HG03196 (cell line): ENCODE measurements around the gene HTR3B.
"Not testable (repeated sequence)": the region's sequence is repeated elsewhere in the genome, so short reads cannot be mapped to it uniquely, and the experiment has no call there.

Experiments used
- ATAC-seq: cut with Tn5 transposase; IDR thresholded peaks from one replicate; pipeline ENCODE4 v1.9.1; 2021; ENCODE audit not compliant: unreplicated experiment

The HTR3B gene, protein sequence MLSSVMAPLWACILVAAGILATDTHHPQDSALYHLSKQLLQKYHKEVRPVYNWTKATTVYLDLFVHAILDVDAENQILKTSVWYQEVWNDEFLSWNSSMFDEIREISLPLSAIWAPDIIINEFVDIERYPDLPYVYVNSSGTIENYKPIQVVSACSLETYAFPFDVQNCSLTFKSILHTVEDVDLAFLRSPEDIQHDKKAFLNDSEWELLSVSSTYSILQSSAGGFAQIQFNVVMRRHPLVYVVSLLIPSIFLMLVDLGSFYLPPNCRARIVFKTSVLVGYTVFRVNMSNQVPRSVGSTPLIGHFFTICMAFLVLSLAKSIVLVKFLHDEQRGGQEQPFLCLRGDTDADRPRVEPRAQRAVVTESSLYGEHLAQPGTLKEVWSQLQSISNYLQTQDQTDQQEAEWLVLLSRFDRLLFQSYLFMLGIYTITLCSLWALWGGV

DNA sequence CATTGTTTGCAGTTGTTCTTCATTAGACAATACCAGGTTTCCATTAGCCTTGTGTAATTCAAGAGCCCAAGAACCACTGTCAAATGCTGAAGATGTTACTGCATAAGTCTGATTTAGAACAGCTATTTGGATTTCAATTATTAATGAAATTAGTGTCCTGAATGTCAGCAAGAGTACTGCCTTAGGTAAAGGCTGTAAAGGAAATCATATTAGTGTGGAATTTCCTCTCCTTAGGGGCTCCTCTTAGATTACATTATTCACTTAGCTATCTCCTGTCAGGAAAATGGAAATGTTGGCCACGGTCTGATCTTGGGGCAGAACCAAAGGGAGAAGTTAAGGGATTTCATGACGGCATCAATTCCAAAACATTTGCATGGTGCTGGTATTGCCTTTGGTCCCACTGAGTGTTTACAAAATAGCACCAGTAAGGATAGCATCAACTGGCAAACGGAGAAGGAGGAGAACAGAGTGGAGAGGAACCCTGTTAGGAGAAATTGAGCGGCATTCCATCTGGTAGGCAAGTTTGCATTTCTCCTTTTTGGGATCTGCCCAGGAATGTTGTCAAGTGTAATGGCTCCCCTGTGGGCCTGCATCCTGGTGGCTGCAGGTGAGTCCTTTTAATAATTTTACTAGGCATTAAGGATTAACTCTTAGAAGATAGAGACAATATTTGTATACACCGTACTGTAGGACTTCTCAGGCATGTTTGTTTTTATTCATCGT lies at the start of gene HTR3B:
TSS of gene HTR3B (plus strand) at position 418 of the 723 bp plus-strand sequence. CDS start at position 556, 138 bp downstream.
- no peak for ATAC-seq

DNA sequence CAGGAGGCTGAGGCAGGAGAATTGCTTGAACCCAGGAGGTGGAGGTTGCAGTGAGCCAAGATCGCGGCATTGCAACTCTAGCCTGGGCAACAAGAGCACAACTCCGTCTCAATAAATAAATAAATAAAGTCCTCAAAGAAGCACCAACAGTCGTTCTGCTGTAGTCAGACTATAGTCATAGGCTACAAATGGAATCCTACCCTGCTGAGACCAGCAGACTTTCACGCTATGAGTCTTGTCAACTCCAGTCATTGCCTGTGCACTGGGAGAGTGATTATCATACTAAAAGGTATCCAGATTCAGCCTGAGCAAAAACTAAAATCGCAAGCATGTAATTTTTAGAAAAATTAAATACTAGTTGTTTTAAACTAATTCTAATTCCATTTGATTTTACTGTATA lies 48.8 kb upstream of the HTR3B start:
- ATAC-seq, result no peak

GRCh38 chr11:113856966-113857759 lies 47.4 kb upstream of the HTR3B start:
- no peak for ATAC-seq

GRCh38 chr11:113859665-113860064 lies 44.9 kb upstream of the HTR3B start:
- ATAC-seq, result no peak

GRCh38 chr11:113862435-113862834 lies 42.2 kb upstream of the HTR3B start:
- no peak for ATAC-seq

GRCh38 chr11:113864410-113864809 lies 40.2 kb upstream of the HTR3B start:
- ATAC-seq, result no peak

- no peak for ATAC-seq
Observed at GRCh38 chr11:113865873-113866272, 38.7 kb upstream of the HTR3B start.

- ATAC-seq, result no peak
Observed at GRCh38 chr11:113867843-113868503, 36.6 kb upstream of the HTR3B start.

DNA sequence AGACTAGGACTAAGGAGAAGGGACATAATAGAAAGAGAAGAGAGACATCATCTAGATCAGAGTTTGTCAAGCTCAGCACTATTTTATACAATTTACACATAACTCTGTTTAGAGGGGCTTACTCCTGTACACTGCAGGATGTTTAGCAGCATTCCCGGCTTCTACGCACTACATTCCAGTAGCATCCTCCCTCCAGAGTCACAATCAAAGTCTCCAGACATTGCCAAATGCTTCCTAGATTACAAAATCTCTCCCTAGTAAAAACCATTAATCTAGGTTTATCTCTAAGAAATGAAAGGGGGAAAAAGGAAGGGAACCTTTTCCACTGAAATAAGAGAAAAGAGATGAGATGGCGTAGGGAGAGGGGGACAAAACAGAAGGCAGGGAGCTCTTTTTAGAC lies 33.3 kb upstream of the HTR3B start:
- no peak for ATAC-seq

- no peak for ATAC-seq
Observed at GRCh38 chr11:113873236-113873626, 31.4 kb upstream of the HTR3B start.

- no peak for ATAC-seq
Observed at GRCh38 chr11:113874096-113874495, 30.5 kb upstream of the HTR3B start.

DNA sequence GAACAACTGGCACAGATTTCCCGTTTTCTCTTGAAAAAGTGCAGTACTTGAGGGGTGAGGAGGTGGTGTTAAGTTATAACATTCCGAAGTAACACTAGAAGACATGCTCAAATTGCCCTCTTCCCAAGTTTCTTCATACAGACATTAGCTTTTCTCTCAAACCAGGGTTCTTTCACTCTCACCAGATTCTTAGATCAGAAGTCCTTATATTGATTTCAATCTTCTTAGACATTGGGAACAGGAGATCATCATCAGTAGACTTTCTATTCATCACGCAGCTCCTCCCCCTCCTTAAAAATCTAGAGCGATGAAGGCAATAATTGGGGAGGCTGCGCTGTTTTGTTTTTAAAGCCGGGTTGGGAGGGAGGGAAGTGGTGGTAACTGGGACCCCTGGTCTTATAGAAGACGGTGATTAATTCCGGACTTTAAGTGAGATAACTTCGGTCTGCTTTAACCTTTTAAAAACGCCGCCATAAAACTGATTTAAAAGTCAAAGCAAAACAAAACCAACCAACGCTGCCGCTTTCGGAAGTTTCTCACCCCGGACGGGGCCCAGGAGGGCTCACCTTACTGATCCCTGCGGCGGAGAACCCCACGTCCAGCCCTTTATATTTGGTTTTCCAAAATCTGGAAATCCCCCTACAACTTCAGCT lies 29.9 kb upstream of the HTR3B start:
- peak; percentile 1 for ATAC-seq

DNA sequence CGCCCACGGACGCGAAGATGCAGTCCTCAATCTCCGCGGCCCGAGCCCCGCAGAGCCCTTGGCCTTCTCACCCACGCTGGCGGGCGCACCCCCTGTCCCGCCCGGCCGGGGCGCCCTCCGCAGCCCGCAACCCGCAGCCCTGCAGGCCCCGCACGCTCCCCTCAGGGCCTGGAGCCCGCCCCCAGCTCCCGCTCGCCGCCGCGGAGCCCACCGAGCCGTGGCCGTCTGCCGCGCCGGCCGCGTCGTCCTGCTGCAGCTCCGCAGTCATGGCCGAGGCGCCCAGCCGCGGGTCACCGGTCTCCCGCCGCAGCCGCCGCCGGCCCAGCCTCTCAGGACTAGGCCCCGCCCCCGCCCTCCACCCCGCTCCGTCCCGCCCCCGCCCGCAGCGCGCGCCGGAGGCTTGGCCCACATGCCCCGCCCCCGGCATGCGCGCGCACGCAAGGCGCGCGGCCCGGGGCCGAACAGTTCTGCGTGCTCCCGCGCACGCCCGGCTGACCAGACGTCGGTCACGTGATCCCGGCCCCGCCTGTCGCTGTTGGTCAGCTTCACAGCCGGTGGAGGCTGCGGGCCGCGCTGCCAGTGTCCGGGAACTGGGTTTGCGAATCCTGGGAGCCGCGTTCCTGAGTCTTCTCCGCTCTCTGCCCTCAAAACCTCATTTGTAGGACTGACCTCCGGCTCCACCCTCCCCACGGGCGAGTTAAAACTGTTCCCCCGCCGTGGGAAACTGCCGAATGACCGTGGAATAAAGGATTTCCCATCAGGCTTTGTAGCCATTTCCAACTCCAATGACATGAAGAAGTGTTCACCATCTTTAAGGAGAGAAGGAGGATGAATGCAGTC lies 29.1 kb upstream of the HTR3B start, which contains the start of gene USP28:
TSS of gene USP28 (minus strand) at position 339 of the 840 bp plus-strand sequence. CDS start at position 268, 71 bp downstream.
- peak; percentile 87 for ATAC-seq

- ATAC-seq, result no peak
Observed at GRCh38 chr11:113876074-113876797, 28.4 kb upstream of the HTR3B start.

DNA sequence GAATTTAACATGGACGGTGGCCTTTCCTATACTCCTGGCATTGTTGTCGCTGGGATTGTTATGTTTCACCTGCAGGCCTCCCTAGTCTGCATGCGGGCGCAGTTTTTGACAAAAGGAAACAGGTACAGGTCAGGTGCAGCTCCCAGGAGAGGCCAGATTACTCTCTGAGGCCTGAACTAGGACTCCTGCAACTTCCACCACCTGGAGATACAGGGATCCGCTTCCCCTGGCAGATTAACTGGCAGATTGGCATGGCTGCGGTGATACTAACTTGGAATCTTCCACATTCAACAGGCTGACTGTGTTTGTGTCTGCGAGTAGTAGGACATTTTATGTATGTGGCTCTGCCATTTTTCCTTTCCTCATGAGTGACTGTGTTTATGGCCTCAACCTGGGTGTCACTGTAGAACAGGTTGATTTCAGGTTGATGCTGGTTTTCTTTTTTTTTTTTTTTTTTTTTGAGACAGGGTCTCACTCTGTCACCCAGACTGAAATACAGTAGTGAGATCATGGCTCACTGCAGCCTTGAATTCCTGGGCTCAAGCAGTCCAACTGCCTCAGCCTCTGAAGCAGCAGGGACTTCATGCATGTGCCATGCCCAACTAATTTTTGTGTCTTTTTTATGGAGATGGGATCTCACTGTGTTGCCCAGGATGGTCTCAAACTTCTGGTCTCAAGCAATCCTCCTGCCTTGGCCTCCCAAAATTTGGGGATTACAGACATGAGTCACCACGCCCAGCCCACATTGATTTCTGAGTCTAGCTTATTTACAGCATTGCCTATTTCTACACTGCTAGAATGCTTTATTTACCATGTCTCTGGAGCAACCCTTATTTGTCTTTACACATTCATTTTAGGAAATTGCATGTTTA lies 27.6 kb upstream of the HTR3B start:
- no peak for ATAC-seq

GRCh38 chr11:113877670-113878055 lies 26.9 kb upstream of the HTR3B start:
- no peak for ATAC-seq

GRCh38 chr11:113879446-113879845 lies 25.1 kb upstream of the HTR3B start:
- not testable (repeated sequence) for ATAC-seq

- no peak for ATAC-seq
Observed at GRCh38 chr11:113880971-113881370, 23.6 kb upstream of the HTR3B start.
